Body of pancreas (tissue), 4 donors: Measurements from ENCODE around the gene ACER1.

ENCODE experiments used
- POLR2A ChIP-seq, 3 donors: fragments of 450-650 bp; IDR thresholded peaks; one replicate each; pipeline ENCODE4 v1.6.1; 2016; ENCODE audit warnings: antibody characterized with exemption in 3 of 3, mild to moderate bottlenecking in 2 of 3
- TF ChIP-seq, protein P1 (sequence below), 7 experiments: fragments of 450-650 bp in 4 of 7; fragments of 200-600 bp in 3 of 7; sonication (generic) in 3 of 7; IDR thresholded peaks; one replicate each; pipeline ENCODE4 v1.5.1; 2016 to 2019; ENCODE audit warnings: antibody characterized with exemption in 7 of 7

DNA sequence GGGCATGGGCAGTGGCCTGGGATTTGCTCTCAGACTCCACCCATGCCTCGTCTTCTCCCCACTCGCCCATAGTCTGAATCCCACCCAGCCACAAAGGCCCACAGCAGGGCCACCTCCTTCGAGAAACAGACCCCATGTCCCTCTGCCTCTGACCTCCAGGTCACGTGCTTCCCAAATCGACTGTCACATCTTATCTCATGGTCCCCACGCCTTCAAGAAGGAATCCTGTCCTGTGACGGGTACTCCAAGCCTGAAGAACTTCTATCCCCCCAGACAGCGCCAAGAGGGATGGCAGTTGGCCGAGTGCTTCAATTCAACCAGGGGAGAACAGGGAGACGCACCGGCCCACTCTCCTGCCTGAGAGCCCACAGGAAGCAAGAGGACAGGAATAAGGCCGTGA is 70.1 kb downstream of the ACER1 start:
- no peak for TF ChIP-seq POLR2A (IDR thresholded peaks at IDR 0.05)
- TF ChIP-seq, protein P1, sequence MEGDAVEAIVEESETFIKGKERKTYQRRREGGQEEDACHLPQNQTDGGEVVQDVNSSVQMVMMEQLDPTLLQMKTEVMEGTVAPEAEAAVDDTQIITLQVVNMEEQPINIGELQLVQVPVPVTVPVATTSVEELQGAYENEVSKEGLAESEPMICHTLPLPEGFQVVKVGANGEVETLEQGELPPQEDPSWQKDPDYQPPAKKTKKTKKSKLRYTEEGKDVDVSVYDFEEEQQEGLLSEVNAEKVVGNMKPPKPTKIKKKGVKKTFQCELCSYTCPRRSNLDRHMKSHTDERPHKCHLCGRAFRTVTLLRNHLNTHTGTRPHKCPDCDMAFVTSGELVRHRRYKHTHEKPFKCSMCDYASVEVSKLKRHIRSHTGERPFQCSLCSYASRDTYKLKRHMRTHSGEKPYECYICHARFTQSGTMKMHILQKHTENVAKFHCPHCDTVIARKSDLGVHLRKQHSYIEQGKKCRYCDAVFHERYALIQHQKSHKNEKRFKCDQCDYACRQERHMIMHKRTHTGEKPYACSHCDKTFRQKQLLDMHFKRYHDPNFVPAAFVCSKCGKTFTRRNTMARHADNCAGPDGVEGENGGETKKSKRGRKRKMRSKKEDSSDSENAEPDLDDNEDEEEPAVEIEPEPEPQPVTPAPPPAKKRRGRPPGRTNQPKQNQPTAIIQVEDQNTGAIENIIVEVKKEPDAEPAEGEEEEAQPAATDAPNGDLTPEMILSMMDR (IDR thresholded peaks at IDR 0.05), result no peak
